ENCODE data around the gene EDC4. TPM values are rescaled to one million over a fixed set of nuclear protein-coding genes. Genes with fewer than 3 reads are reported as not detected.

The EDC4 gene
- total and polyA plus RNA-seq, 9 of the 15 experiments (the other 6 are each of a cell fraction or from before 2014, with no cell fraction given): 1.1 to 131 (median 74.0) TPM

- TF ChIP-seq FOSL1 (tag; conservative IDR thresholded peaks at IDR 0.05): peak; percentile 99
- TF ChIP-seq BCL6 (CRISPR knock-in tag; IDR thresholded peaks at IDR 0.05): no peak
- peak; percentile 59; the same call in 1 of the 2 replicates for TF ChIP-seq MECOM (CRISPR knock-in tag; IDR thresholded peaks at IDR 0.05)
- peak; percentile 73 for TF ChIP-seq MEIS2 (IDR thresholded peaks at IDR 0.05; ENCODE audit: partially characterized antibody)
- peak; percentile 96 for TF ChIP-seq JUND (IDR thresholded peaks at IDR 0.05; ENCODE audit: borderline replicate concordance, low read depth, low read length)
- peak; percentile 96 for TF ChIP-seq JUND (tag; IDR thresholded peaks at IDR 0.05; ENCODE audit: borderline replicate concordance, low read depth, low read length)
- TF ChIP-seq, protein P1, sequence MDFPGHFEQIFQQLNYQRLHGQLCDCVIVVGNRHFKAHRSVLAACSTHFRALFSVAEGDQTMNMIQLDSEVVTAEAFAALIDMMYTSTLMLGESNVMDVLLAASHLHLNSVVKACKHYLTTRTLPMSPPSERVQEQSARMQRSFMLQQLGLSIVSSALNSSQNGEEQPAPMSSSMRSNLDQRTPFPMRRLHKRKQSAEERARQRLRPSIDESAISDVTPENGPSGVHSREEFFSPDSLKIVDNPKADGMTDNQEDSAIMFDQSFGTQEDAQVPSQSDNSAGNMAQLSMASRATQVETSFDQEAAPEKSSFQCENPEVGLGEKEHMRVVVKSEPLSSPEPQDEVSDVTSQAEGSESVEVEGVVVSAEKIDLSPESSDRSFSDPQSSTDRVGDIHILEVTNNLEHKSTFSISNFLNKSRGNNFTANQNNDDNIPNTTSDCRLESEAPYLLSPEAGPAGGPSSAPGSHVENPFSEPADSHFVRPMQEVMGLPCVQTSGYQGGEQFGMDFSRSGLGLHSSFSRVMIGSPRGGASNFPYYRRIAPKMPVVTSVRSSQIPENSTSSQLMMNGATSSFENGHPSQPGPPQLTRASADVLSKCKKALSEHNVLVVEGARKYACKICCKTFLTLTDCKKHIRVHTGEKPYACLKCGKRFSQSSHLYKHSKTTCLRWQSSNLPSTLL (IDR thresholded peaks at IDR 0.05): no peak
- no peak for TF ChIP-seq HNRNPH1 (optimal IDR thresholded peaks at IDR 0.05; ENCODE audit: low read depth, low read length)
- TF ChIP-seq MYC (IDR thresholded peaks at IDR 0.05; ENCODE audit: low read depth, low read length): no peak
- no peak for TF ChIP-seq MYC (CRISPR knock-in tag; IDR thresholded peaks at IDR 0.05; ENCODE audit: borderline replicate concordance, low read depth)
- TF ChIP-seq SMARCA4 (IDR thresholded peaks at IDR 0.05): peak; percentile 70
- TF ChIP-seq BRCA1 (IDR thresholded peaks at IDR 0.05): no peak
- no peak for TF ChIP-seq BRCA1 (CRISPR knock-in tag; IDR thresholded peaks at IDR 0.05)
- TF ChIP-seq, protein P2, sequence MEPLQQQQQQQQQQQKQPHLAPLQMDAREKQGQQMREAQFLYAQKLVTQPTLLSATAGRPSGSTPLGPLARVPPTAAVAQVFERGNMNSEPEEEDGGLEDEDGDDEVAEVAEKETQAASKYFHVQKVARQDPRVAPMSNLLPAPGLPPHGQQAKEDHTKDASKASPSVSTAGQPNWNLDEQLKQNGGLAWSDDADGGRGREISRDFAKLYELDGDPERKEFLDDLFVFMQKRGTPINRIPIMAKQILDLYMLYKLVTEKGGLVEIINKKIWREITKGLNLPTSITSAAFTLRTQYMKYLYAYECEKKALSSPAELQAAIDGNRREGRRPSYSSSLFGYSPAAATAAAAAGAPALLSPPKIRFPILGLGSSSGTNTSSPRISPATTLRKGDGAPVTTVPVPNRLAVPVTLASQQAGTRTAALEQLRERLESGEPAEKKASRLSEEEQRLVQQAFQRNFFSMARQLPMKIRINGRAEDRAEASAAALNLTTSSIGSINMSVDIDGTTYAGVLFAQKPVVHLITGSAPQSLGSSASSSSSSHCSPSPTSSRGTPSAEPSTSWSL (CRISPR knock-in tag; IDR thresholded peaks at IDR 0.05; ENCODE audit: borderline replicate concordance): no peak
- peak; percentile 68 for TF ChIP-seq SMARCE1 (IDR thresholded peaks at IDR 0.05)
- no peak for TF ChIP-seq HDAC6 (IDR thresholded peaks at IDR 0.05; ENCODE audit: low read depth, low read length)
- no peak for TF ChIP-seq MEF2D (tag; conservative IDR thresholded peaks at IDR 0.05; ENCODE audit: low read depth)
- no peak for TF ChIP-seq NFATC3 (IDR thresholded peaks at IDR 0.05)
- TF ChIP-seq RFX1 (IDR thresholded peaks at IDR 0.05): no peak
- TF ChIP-seq XRCC4 (IDR thresholded peaks at IDR 0.05; ENCODE audit: extremely low read depth, insufficient read depth, insufficient read length): no peak
- TF ChIP-seq, protein P3, sequence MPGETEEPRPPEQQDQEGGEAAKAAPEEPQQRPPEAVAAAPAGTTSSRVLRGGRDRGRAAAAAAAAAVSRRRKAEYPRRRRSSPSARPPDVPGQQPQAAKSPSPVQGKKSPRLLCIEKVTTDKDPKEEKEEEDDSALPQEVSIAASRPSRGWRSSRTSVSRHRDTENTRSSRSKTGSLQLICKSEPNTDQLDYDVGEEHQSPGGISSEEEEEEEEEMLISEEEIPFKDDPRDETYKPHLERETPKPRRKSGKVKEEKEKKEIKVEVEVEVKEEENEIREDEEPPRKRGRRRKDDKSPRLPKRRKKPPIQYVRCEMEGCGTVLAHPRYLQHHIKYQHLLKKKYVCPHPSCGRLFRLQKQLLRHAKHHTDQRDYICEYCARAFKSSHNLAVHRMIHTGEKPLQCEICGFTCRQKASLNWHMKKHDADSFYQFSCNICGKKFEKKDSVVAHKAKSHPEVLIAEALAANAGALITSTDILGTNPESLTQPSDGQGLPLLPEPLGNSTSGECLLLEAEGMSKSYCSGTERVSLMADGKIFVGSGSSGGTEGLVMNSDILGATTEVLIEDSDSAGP (CRISPR knock-in tag; IDR thresholded peaks at IDR 0.05): no peak
- no peak for TF ChIP-seq ATF1 (CRISPR knock-in tag; IDR thresholded peaks at IDR 0.05)
- TF ChIP-seq ATF1 (tag; IDR thresholded peaks at IDR 0.05): 0 out of 2 replicates have a peak, but pooled peaks have one; percentile 39
- TF ChIP-seq GATA2 (CRISPR knock-in tag; IDR thresholded peaks at IDR 0.05): no peak
- TF ChIP-seq DEAF1 (CRISPR knock-in tag; IDR thresholded peaks at IDR 0.05): no peak
- no peak for TF ChIP-seq ZNF24 (IDR thresholded peaks at IDR 0.05)
Observed at GRCh38 chr16:67917852-67918236, 45.0 kb downstream of the EDC4 start (continued).
